ENCODE data around the gene ZNF488.

Gene ZNF488

DNA sequence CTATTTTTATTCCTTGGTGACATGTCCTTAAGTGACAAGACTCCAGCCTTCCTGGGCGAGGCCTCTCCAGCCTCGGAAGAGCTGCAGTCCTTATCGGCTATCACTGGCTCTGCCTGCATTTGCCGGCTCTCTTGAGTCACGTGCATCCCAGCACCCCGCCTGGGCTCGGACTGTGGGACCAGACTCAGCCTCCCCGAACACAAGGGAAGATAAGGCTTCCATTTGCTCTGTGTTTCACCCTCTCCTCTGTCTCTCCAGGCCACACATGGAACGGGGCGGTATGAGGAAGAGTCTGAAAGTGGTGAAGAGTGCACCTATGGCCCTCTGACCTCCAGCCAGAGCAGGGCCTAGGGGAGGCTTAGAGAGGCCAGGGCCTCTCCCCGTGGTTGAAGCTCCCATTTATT, 57.2 kb downstream of the ZNF488 start:
- no peak for DNase-seq

DNA sequence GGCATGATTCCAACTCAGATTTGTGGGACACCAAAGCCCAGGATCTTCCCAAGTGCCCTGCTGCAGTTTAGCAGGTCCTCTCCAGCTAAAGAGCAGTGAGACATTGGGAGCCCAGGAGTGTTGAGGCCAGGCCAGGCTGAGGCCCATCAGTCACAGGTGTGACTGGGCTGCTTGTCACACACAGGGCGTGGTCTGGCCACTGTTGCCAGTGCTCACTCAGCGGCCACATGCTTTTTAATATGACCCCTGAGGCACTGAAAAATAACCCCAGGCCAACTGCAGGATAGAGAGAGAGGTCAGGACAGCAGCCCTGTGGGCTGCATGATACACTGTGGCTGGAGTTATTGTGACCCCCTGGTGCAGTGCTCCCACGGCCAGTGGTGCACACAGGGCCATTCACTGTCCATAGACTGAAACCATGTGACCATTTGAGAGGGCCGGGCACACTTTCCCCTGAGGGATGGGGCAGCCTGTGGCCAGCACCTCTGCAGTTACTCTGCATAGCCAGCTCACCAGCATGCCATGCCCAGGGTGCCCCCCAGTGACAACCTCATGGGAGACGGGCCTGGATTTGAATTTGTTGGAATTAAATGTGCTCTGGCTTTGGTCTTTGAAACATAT, 57.7 kb downstream of the ZNF488 start:
- no peak for DNase-seq

DNA sequence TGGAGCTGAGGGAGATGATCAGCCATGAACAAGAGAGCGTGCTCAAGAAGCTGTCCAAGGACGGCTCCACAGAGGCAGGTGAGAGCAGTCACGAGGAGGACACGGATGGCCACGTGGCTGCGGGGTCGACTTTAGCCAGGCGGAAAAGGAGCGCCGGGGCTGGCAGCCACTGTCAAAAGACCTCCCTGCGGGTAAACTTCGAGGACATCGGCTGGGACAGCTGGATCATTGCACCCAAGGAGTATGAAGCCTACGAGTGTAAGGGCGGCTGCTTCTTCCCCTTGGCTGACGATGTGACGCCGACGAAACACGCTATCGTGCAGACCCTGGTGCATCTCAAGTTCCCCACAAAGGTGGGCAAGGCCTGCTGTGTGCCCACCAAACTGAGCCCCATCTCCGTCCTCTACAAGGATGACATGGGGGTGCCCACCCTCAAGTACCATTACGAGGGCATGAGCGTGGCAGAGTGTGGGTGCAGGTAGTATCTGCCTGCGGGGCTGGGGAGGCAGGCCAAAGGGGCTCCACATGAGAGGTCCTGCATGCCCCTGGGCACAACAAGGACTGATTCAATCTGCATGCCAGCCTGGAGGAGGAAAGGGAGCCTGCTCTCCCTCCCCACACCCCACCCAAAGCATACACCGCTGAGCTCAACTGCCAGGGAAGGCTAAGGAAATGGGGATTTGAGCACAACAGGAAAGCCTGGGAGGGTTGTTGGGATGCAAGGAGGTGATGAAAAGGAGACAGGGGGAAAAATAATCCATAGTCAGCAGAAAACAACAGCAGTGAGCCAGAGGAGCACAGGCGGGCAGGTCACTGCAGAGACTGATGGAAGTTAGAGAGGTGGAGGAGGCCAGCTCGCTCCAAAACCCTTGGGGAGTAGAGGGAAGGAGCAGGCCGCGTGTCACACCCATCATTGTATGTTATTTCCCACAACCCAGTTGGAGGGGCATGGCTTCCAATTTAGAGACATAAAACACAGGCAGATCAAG, 58.5 kb downstream of the ZNF488 start:
- DNase-seq = no peak

DNA sequence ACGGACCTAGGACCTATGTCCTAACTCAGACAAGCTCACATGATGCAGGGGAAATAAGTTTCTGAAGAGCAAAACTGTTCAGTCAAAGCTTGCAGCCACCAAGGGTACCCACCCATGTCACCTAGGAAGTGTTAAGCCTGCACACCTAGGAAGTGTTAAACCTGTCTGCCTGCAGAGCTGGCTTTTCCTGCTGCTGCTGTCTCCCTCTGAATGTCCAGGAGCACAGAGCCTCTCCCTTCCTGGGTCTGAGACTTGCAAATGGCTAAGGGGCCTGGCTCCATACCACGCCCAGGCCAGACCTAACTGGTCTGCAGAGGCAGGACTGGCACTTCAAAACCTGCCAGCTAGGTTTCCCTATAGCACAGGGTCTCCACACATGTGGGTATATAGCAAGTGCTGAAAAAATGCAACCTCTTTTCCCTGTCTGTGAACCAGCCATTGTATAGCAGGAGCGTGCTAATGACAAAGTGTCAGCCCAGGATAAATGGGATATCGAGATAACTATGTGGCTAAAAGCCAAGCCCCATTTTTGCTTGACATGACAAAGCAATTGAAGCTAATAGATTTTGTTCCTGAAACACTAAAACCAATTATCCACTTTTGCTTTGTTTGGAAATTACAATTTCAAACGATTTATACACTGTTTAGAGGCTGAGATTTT, 60.3 kb downstream of the ZNF488 start:
- no peak for DNase-seq

DNA sequence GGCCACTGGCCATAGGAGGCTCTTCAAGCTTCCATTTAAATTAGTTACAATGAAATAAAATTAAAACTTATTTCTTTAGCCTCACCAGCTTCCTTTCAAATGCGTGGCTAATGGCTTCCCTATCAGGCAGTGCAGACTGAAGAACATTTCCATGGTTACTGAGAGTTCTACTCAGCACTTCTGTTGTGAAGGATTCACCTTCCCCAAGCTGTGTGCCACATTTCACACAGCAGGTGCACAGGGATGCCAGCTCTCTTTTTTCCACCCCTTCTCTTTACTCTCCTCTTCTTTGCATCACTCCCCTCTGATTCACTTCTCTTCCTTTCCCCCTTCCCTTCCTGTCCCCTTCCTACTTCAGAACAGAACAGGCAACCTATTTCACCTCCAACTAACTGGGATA, 61.0 kb downstream of the ZNF488 start:
- DNase-seq = no peak

DNA sequence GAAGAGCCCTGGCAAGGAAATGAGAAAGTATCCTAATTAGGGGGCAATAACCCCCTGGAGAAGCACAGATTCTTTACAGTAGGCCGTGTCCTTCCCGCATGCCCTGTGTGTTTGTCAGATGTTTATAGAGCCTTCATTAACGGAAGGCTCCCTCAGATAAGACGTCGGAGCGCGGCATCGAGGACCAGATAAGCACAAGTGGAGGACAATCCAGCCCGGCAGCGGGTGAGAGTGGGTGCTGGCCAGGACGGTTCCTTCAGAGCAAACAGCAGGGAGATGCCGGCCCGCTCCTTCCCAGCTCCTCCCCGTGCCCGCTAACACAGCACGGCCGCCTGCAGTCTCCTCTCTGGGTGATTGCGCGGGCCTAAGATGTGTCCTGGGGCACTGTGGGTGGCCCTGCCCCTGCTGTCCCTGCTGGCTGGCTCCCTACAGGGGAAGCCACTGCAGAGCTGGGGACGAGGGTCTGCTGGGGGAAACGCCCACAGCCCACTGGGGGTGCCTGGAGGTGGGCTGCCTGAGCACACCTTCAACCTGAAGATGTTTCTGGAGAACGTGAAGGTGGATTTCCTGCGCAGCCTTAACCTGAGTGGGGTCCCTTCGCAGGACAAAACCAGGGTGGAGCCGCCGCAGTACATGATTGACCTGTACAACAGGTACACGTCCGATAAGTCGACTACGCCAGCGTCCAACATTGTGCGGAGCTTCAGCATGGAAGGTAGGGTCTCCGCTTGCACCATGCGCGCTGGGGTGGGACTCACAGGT, 61.6 kb downstream of the ZNF488 start, which contains the start of gene GDF2:
TSS of gene GDF2 (plus strand) at position 155 of the 762 bp plus-strand sequence. CDS start at position 370, 215 bp downstream.
- DNase-seq = no peak

DNA sequence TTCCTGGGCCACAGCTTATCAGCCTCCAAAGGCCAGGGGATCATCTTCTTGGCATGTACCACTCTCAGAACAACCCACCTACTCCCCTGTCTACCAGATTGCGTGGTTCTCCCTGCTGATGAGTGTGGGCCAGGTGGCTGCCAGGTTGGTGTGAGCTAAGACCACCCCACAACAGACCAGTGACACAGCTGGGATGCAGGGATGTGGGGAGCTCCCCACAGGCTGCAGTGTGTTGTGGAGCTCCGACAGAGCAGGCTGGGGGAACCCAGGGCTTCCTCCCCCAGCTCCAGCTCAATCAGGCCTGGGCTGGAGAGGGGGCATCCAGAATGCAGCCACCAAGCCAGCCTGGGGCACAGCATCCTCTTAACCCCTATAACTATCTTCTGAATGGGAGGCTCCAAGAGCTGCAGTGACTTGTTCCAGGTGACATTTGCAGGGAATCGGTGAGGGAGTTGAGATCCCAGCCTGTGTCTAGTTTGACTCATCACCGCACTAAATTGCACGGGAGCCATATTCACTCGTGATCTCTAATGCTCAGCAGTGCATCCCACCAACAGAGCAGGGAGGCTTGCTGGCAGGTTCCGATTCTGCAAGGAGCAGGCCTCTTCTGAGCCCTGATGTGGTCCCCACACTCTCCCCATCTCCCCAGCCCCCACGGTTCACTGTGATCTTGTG, 62.4 kb downstream of the ZNF488 start:
- DNase-seq = no peak

DNA sequence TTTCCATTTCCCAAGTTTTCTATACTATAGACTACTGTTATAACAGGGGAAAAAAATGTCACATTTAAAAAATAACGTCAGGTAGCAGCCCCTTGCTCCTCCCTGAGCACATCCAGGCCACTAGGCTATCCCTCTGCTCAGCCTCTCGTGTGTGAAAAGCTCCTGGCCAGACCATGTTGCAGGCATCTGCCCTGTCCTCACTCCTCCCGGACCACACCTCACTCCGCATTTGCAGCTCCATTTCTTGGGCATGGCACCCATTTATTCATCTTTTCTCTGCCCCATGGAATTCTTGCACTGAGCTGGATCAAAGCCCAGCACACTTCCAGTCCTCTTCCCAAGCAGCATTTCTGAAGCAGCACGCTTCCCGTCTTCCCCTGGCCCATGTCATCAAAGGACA, 63.3 kb downstream of the ZNF488 start:
- no peak for DNase-seq

DNA sequence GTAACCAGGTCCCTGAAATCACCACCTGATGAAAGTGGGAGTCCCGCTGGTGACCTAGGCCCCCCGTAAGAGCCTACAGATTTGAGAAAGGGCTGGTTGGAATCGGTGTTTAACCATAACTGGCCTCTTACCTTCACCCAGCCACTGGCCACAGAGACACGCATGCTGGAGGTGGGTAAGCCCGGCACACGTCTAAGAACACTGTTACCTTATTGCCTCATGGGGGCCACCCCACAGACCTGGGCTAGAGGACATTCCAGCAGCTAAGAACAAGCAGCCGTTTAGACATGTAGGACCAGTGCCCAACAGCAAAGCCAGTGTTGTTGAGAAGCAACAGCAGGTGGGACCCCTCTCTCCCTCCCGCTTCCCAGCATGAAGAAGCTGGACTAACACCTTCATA, 64.3 kb downstream of the ZNF488 start:
- no peak for DNase-seq

DNA sequence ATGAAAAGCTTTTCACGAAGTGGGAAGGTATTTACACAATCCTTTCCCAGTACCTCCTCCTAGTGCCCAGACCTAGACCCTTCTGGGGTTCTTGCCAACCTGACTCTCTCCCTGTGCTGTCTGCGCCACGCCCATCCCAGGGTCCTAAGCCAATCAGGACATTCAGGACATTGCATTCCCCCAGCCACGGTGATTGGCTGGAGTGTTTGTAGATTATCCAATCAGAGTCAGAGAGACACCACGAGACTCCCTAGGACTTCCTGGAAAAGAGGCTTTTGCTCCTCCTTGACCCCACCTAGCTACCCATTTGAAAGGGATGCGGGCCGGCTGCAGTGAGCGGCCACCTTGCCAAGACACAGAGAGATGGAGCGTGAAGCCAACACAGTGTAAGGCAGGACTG, 65.4 kb downstream of the ZNF488 start:
- DNase-seq = no peak

DNA sequence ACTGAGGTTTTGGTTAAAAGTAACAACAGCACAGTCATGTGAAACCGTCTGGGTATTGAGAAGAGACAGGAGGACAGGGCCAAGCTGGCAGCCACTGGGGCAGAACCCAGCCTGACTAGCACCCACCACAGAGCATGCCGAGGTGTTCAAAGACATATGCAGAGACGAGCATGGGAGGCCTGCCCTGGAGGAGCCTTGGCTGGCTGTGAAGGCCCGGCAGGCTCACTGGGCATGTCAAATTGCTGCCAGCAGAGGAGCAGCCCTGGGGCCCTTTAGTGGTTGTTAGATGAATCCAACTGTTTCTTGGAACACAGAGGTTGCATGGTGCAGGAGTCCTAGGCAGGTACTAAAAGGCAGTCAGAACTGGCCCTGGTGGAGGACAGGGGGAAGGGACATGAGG, 66.8 kb downstream of the ZNF488 start:
- DNase-seq = no peak

DNA sequence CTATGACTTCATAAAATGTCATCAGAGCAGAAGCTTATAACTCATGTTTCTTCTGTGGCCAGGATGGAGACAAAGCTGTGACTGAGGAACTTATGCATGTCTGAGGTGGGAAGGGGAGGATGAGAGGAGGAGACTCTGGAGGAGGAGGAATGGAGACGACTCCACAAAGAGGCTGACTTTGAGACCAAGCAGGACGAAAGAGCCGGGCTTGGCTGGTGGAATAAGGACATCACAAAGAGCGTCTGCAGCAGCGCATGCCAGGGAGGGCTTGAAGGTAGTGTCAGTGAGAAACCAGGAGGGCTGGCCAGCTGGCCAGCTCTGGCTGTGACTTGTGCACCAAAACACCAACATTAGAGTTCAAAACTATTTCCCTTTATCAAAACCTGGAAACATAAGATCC, 68.0 kb downstream of the ZNF488 start:
- DNase-seq = no peak

All from activated CD4-positive, alpha-beta T cell treated with anti-CD3 and anti-CD28 coated beads for 48 hours (primary cell).